H1 (cell line): ENCODE results near the gene ARHGEF28. TPM values are rescaled to one million over a fixed set of nuclear protein-coding genes. Genes with fewer than 3 reads are reported as not detected.

Source experiments
- CHD7 ChIP-seq: fragments of 300-600 bp; sonication (generic); IDR thresholded peaks from 2 replicates; pipeline ENCODE4 v1.7.1; 2012; ENCODE audit warnings: low read length, moderate library complexity, mild to moderate bottlenecking, inconsistent platforms; ENCODE audit not compliant: insufficient replicate concordance
- CTCF ChIP-seq, 3 experiments: IDR thresholded peaks; 1 replicate in 2 of 3; 2 replicates in 1 of 3; pipeline versions ENCODE4 v1.5.1 to v1.6.1; 2011; ENCODE audit warnings: low read length in 3 of 3, mild to moderate bottlenecking in 3 of 3, inconsistent platforms in 2 of 3, low read depth in 1 of 3, moderate library complexity in 1 of 3; ENCODE audit not compliant: insufficient read depth in 1 of 3; ENCODE audit errors: control extremely low read depth in 1 of 3
- KDM4A ChIP-seq: IDR thresholded peaks from one replicate; pipeline ENCODE4 v1.7.1; 2012; ENCODE audit warnings: low read depth, mild to moderate bottlenecking, moderate library complexity, low read length, inconsistent platforms; ENCODE audit not compliant: severe bottlenecking
- POLR2AphosphoS5 ChIP-seq: IDR thresholded peaks from 2 replicates; pipeline ENCODE4 v1.6.1; 2011; ENCODE audit warnings: low read depth, low read length
- SP2 ChIP-seq: IDR thresholded peaks from 2 replicates; pipeline ENCODE4 v1.6.1; 2012; ENCODE audit warnings: mild to moderate bottlenecking, low read length, inconsistent platforms
- TCF12 ChIP-seq: IDR thresholded peaks from 2 replicates; pipeline ENCODE4 v1.6.1; 2011; ENCODE audit warnings: low read depth, mild to moderate bottlenecking, low read length
- TEAD4 ChIP-seq: IDR thresholded peaks from 2 replicates; pipeline ENCODE4 v1.6.1; 2012; ENCODE audit warnings: low read depth, low read length, inconsistent platforms, mixed read lengths
- polyA plus RNA-seq, 7 experiments: library from polyadenylated mRNA; depleted of rRNA in 3 of 7; stranded (reverse) in 5 of 7; unstranded in 2 of 7; fragments of >200 nt in 5 of 7; fragments of 200-250 nt in 2 of 7; gene quantifications; 1 replicate in 5 of 7; 2 replicates in 1 of 7; 4 replicates in 1 of 7; pipeline versions ENCODE4 v1.2.1 to v1.2.3, GENCODE V29; 2011 to 2013; ENCODE audit warnings: missing spikeins in 2 of 7, mixed read lengths in 2 of 7
- total RNA-seq: library from RNA; stranded (reverse); fragmentation: NEBNext Ultra II Directional; extraction: Animal tissue kit (Norgen Biotek cat#: 25700); gene quantifications from 2 replicates; pipeline ENCODE4 v1.2.1, GENCODE V29; 2021

The ARHGEF28 gene
- total and polyA plus RNA-seq, 2 of the 8 experiments (the other 6 are each of a cell fraction or from before 2014, with no cell fraction given) = 0.33 to 1.0 TPM

DNA sequence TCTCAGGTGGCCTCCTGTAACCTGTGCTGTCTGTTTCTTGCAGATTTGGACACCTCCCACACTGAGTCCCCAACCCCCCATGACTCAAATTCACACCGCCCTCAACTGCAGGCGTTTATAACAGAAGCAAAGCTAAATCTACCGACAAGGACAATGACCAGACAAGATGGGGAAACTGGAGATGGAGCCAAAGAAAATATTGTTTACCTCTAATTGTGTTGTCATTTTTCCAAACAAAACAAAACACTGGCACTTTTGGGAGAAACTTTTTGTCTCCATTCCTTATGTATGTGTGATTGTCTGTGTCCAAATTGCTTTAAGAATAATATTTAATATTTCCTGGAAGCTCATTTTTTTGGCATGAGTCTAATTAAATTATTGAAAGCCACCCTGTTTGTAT, 314.8 kb downstream of the ARHGEF28 start (continued):
- TF ChIP-seq CHD7 (no peak), CTCF (IDR thresholded peaks at IDR 0.05; ENCODE audit: control extremely low read depth in 1 of 3, insufficient read depth in 1 of 3, low read depth in 1 of 3, low read length in 3 of 3) (no peak), POLR2AphosphoS5 (no peak), TEAD4 (no peak), TCF12 (no peak), SP2 (no peak), KDM4A (no peak)
- TF ChIP-seq, all 59 proteins: peak for 0
